Peyer's patch (tissue), 4 donors: Measurements from ENCODE around the gene TRAPPC12. TPM values are rescaled to one million over a fixed set of nuclear protein-coding genes. Genes with fewer than 3 reads are reported as not detected.

Experiments
- DNase-seq, 3 donors: peaks; one replicate each; pipeline ENCODE4 v3.0.0-alpha.2; 2017 to 2019
- H3K27ac ChIP-seq, 4 donors: fragments of 200-600 bp; sonication (generic); one replicate each; pipeline ENCODE4 v1.5.1; 2016 to 2019
- H3K27me3 ChIP-seq, 2 donors: fragments of 200-600 bp; sonication (generic); one replicate each; pipeline ENCODE4 v1.5.1; 2019
- H3K36me3 ChIP-seq, 3 donors: fragments of 200-600 bp; sonication (generic); one replicate each; pipeline ENCODE4 v1.5.1; 2016 to 2019
- H3K4me1 ChIP-seq, 4 donors: fragments of 200-600 bp; sonication (generic); one replicate each; pipeline ENCODE4 v1.5.1; 2016 to 2019
- H3K4me3 ChIP-seq, 4 donors: fragments of 200-600 bp; sonication (generic); 1 replicate in 3 of 4; 2 replicates in 1 of 4; pipeline ENCODE4 v1.5.1; 2016 to 2019; ENCODE audit warnings: mild to moderate bottlenecking in 1 of 4
- H3K9me3 ChIP-seq, 4 donors: fragments of 200-600 bp; sonication (generic); one replicate each; pipeline ENCODE4 v1.5.1; 2016 to 2019; ENCODE audit warnings: mild to moderate bottlenecking in 1 of 4
- CTCF ChIP-seq, 6 experiments: fragments of 450-650 bp in 4 of 6; fragments of 200-600 bp in 2 of 6; sonication (generic) in 1 of 6; IDR thresholded peaks; one replicate each; pipeline ENCODE4 v1.5.1; 2017 to 2019; ENCODE audit warnings: antibody characterized with exemption in 6 of 6, mild to moderate bottlenecking in 3 of 6, moderate library complexity in 1 of 6
- POLR2A ChIP-seq, 2 donors: fragments of 450-650 bp; IDR thresholded peaks; one replicate each; pipeline ENCODE4 v1.5.1; 2017; ENCODE audit warnings: antibody characterized with exemption in 2 of 2, mild to moderate bottlenecking in 2 of 2, moderate library complexity in 2 of 2
- total RNA-seq, 4 donors: library from RNA; depleted of rRNA; stranded (reverse); fragments of >200 nt; gene quantifications; one replicate each; pipeline ENCODE4 v1.1.0, GENCODE V29; 2016

Gene TRAPPC12
- total RNA-seq, 4 donors from 2014 or later: 122 to 191 (median 158) TPM

- Histone ChIP-seq H3K4me1 (no peaks in the 10 kb centered on the region), H3K9me3 (no peaks in the 10 kb centered on the region), H3K36me3 (peaks cover 0 to 43% (median 3%) of the 10 kb centered on the region in 3 donors), H3K4me3 (no peak overlapping the region), H3K27ac (no peak overlapping the region), H3K27me3 (no peaks in the 10 kb centered on the region)
- no peak for DNase-seq
- TF ChIP-seq CTCF (IDR thresholded peaks at IDR 0.05): no peak
- no peak for TF ChIP-seq POLR2A (IDR thresholded peaks at IDR 0.05)
These were observed 8.3 kb downstream of the TRAPPC12 start for GRCh38 chr2:3387644-3388411.

- TF ChIP-seq POLR2A (IDR thresholded peaks at IDR 0.05) (no peak), CTCF (IDR thresholded peaks at IDR 0.05) (no peak)
- DNase-seq: no peak
- Histone ChIP-seq H3K9me3 (no peaks in the 10 kb centered on the region), H3K27ac (no peak overlapping the region), H3K36me3 (peaks cover 0 to 47% (median 3%) of the 10 kb centered on the region in 3 donors), H3K4me3 (no peak overlapping the region), H3K27me3 (no peaks in the 10 kb centered on the region), H3K4me1 (no peaks in the 10 kb centered on the region)
These were observed 8.9 kb downstream of the TRAPPC12 start for GRCh38 chr2:3388412-3388738.

- H3K36me3 ChIP-seq: peaks cover 0 to 54% (median 3%) of the 10 kb centered on the region in 3 donors
- TF ChIP-seq CTCF (IDR thresholded peaks at IDR 0.05) (no peak), POLR2A (IDR thresholded peaks at IDR 0.05) (no peak)
- DNase-seq: no peak
These were observed 9.7 kb downstream of the TRAPPC12 start for GRCh38 chr2:3389193-3389592.

GRCh38 chr2:3390041-3390440, 10.5 kb downstream of the TRAPPC12 start:
- Histone ChIP-seq H3K4me3 (no peak overlapping the region), H3K27ac (no peak overlapping the region), H3K36me3 (peaks cover 0 to 59% (median 3%) of the 10 kb centered on the region in 3 donors)

More at GRCh38 chr2:3389193-3389592, 9.7 kb downstream of the TRAPPC12 start:
- no peaks in the 10 kb centered on the region for H3K27me3 ChIP-seq
- H3K4me1 ChIP-seq: no peaks in the 10 kb centered on the region
- H3K9me3 ChIP-seq: no peaks in the 10 kb centered on the region
- H3K4me3 ChIP-seq: no peak overlapping the region
- no peak overlapping the region for H3K27ac ChIP-seq

GRCh38 chr2:3392216-3392615, 12.7 kb downstream of the TRAPPC12 start:
- Histone ChIP-seq H3K27me3 (no peaks in the 10 kb centered on the region), H3K4me1 (no peaks in the 10 kb centered on the region), H3K4me3 (no peak overlapping the region), H3K9me3 (peaks cover 0 to 14% (median 3%) of the 10 kb centered on the region in 4 donors), H3K27ac (no peak overlapping the region), H3K36me3 (peaks cover 0 to 61% (median 3%) of the 10 kb centered on the region in 3 donors)
- TF ChIP-seq POLR2A (IDR thresholded peaks at IDR 0.05) (no peak), CTCF (IDR thresholded peaks at IDR 0.05) (no peak)
- no peak for DNase-seq

More at GRCh38 chr2:3390041-3390440, 10.5 kb downstream of the TRAPPC12 start:
- H3K4me1 ChIP-seq: no peaks in the 10 kb centered on the region
- no peaks in the 10 kb centered on the region for H3K9me3 ChIP-seq
- no peaks in the 10 kb centered on the region for H3K27me3 ChIP-seq
- DNase-seq: no peak
- TF ChIP-seq CTCF (IDR thresholded peaks at IDR 0.05) (no peak), POLR2A (IDR thresholded peaks at IDR 0.05) (no peak)
